H1 (cell line): ENCODE results near the gene ESD. TPM values are rescaled to one million over a fixed set of nuclear protein-coding genes. Genes with fewer than 3 reads are reported as not detected.

Experiments
- CTCF ChIA-PET: fragments of 300-600 bp; sonication (Branson Sonifier 250); formaldehyde crosslinking; loops from one replicate; lab custom pipeline; 2021; ENCODE audit not compliant: partially characterized antibody; lab: Charles Lee
- POLR2A ChIA-PET: fragments of 300-600 bp; sonication (Branson Sonifier 250); formaldehyde crosslinking; loops from one replicate; lab custom pipeline; 2021; ENCODE audit warnings: inconsistent platforms; ENCODE audit not compliant: partially characterized antibody; lab: Charles Lee
- DNase-seq, 2 experiments: peaks; one replicate each; pipeline versions ENCODE4 v3.0.0 to v3.0.0-alpha.2; 2010 to 2022; ENCODE audit warnings: low spot score in 2 of 2, low read depth in 1 of 2, mixed read lengths in 1 of 2
- FAIRE-seq: peaks from 2 replicates; lab custom pipeline; 2011; peaks lifted over from hg19 to GRCh38; lab: Jason Lieb, UNC
- H2AFZ ChIP-seq: 2 replicates; pipeline ENCODE4 v1.8.1; 2012; ENCODE audit warnings: low read length, inconsistent platforms
- H2AK5ac ChIP-seq: 2 replicates; pipeline ENCODE4 v1.6.1; 2013; ENCODE audit warnings: low read depth, low read length
- H2BK120ac ChIP-seq: replicated peaks from 2 replicates; pipeline ENCODE3; 2013; ENCODE audit warnings: low read depth, low read length, inconsistent platforms
- H2BK12ac ChIP-seq: 2 replicates; pipeline ENCODE4 v1.6.1; 2013; ENCODE audit warnings: low read depth, low read length
- H2BK15ac ChIP-seq: 2 replicates; pipeline ENCODE4 v1.6.1; 2013; ENCODE audit warnings: low read length
- H2BK20ac ChIP-seq: 2 replicates; pipeline ENCODE4 v1.6.1; 2013; ENCODE audit warnings: low read length
- H2BK5ac ChIP-seq: 2 replicates; pipeline ENCODE4 v1.6.1; 2013; ENCODE audit warnings: low read depth, low read length
- H3K14ac ChIP-seq: 2 replicates; pipeline ENCODE4 v1.6.1; 2013; ENCODE audit warnings: inconsistent platforms; ENCODE audit not compliant: insufficient read length
- H3K18ac ChIP-seq: 2 replicates; pipeline ENCODE4 v1.6.1; 2013; ENCODE audit warnings: low read length; ENCODE audit errors: extremely low read depth
- H3K23ac ChIP-seq: 2 replicates; pipeline ENCODE4 v1.6.1; 2013; ENCODE audit warnings: inconsistent platforms; ENCODE audit not compliant: insufficient read length
- H3K23me2 ChIP-seq: 2 replicates; pipeline ENCODE4 v1.6.1; 2013; ENCODE audit warnings: low read depth, low read length
- H3K27ac ChIP-seq: 2 replicates; pipeline ENCODE4 v1.6.1; 2011; ENCODE audit warnings: low read depth, low read length, inconsistent platforms
- H3K27me3 ChIP-seq, 4 experiments: replicated peaks in 1 of 4; 1 replicate in 1 of 4; 2 replicates in 3 of 4; pipeline versions ENCODE4 v1.6.1 to v1.8.1; 2011 to 2013; ENCODE audit warnings: low read length in 3 of 4, mild to moderate bottlenecking in 3 of 4, inconsistent platforms in 2 of 4, mixed read lengths in 2 of 4, moderate library complexity in 1 of 4; ENCODE audit not compliant: control insufficient read depth in 3 of 4, insufficient read depth in 3 of 4; ENCODE audit errors: extremely low read depth in 1 of 4
- H3K36me3 ChIP-seq, 4 experiments: 2 replicates each; pipeline versions ENCODE4 v1.6.1 to v1.8.1; 2011 to 2013; ENCODE audit warnings: mild to moderate bottlenecking in 4 of 4, low read length in 3 of 4, moderate library complexity in 2 of 4, control low read depth in 1 of 4, inconsistent platforms in 1 of 4; ENCODE audit not compliant: insufficient read depth in 4 of 4, control insufficient read depth in 2 of 4
- H3K4ac ChIP-seq: replicated peaks from 2 replicates; pipeline ENCODE3; 2013; ENCODE audit warnings: low read length, low read depth, mixed read lengths, inconsistent platforms; ENCODE audit not compliant: insufficient read length
- H3K4me1 ChIP-seq, 4 experiments: replicated peaks in 1 of 4; 1 replicate in 1 of 4; 2 replicates in 3 of 4; pipeline versions ENCODE4 v1.6.1 to v1.8.1; 2011 to 2013; ENCODE audit warnings: low read length in 3 of 4, inconsistent platforms in 2 of 4, mixed read lengths in 1 of 4; ENCODE audit not compliant: insufficient read depth in 4 of 4, control insufficient read depth in 3 of 4
- H3K4me2 ChIP-seq, 2 experiments: 2 replicates each; pipeline versions ENCODE4 v1.6.1 to v1.8.1; 2011 to 2013; ENCODE audit warnings: low read depth in 2 of 2, low read length in 2 of 2, control low read depth in 1 of 2, inconsistent platforms in 1 of 2, mild to moderate bottlenecking in 1 of 2; ENCODE audit not compliant: insufficient read depth in 1 of 2
- H3K4me3 ChIP-seq, 4 experiments: fragments of 200-600, 300-600 bp in 1 of 4; sonication (generic), shearing (Covaris generic), sonication (Bioruptor Twin) in 1 of 4; 2 replicates each; pipeline versions ENCODE4 v1.5.1 to v1.8.1; 2011 to 2016; ENCODE audit warnings: low read length in 4 of 4, low read depth in 3 of 4, control low read depth in 2 of 4, inconsistent platforms in 2 of 4, mild to moderate bottlenecking in 2 of 4, mixed read lengths in 1 of 4, moderate library complexity in 1 of 4; ENCODE audit not compliant: insufficient read depth in 2 of 4; ENCODE audit errors: extremely low read depth in 1 of 4
- H3K56ac ChIP-seq: replicated peaks from 2 replicates; pipeline ENCODE3; 2013; ENCODE audit warnings: low read depth, mild to moderate bottlenecking, mixed read lengths, low read length, inconsistent platforms; ENCODE audit not compliant: insufficient read length
- H3K79me1 ChIP-seq: 2 replicates; pipeline ENCODE4 v1.6.1; 2013; ENCODE audit warnings: low read depth, low read length, control low read depth
- H3K79me2 ChIP-seq, 2 experiments: 2 replicates each; pipeline versions ENCODE4 v1.6.1 to v1.8.1; 2012 to 2013; ENCODE audit warnings: low read length in 2 of 2, mild to moderate bottlenecking in 2 of 2, inconsistent platforms in 1 of 2; ENCODE audit not compliant: insufficient read depth in 2 of 2, control insufficient read depth in 1 of 2
- H3K9ac ChIP-seq, 4 experiments: replicated peaks in 1 of 4; 1 replicate in 1 of 4; 2 replicates in 3 of 4; pipeline versions ENCODE4 v1.6.1 to v1.8.1; 2011 to 2013; ENCODE audit warnings: low read depth in 3 of 4, low read length in 3 of 4, control low read depth in 2 of 4, mild to moderate bottlenecking in 2 of 4, moderate library complexity in 2 of 4, inconsistent platforms in 1 of 4; ENCODE audit errors: extremely low read depth in 1 of 4
- H3K9me3 ChIP-seq, 2 experiments: 2 replicates each; pipeline versions ENCODE4 v1.6.1 to v1.8.1; 2012 to 2013; ENCODE audit warnings: mild to moderate bottlenecking in 2 of 2, moderate library complexity in 2 of 2, control low read depth in 1 of 2, inconsistent platforms in 1 of 2, low read depth in 1 of 2, low read length in 1 of 2, mixed read lengths in 1 of 2; ENCODE audit not compliant: insufficient read depth in 2 of 2
- H4K20me1 ChIP-seq, 2 experiments: replicated peaks in 1 of 2; 2 replicates each; pipeline versions ENCODE3 to v1.8.1; 2011 to 2013; ENCODE audit warnings: inconsistent platforms in 2 of 2, low read length in 2 of 2, mild to moderate bottlenecking in 1 of 2; ENCODE audit not compliant: insufficient read depth in 2 of 2, control insufficient read depth in 1 of 2
- H4K5ac ChIP-seq: 2 replicates; pipeline ENCODE4 v1.6.1; 2013; ENCODE audit warnings: low read length, low read depth, mixed read lengths, inconsistent platforms; ENCODE audit not compliant: insufficient read length
- H4K8ac ChIP-seq: 2 replicates; pipeline ENCODE4 v1.8.0; 2013; ENCODE audit warnings: mild to moderate bottlenecking, moderate library complexity, low read length, inconsistent platforms; ENCODE audit not compliant: insufficient read depth; ENCODE audit errors: extremely low read depth
- H4K91ac ChIP-seq: replicated peaks from 2 replicates; pipeline ENCODE3; 2013; ENCODE audit warnings: low read length, mixed read lengths, inconsistent platforms; ENCODE audit not compliant: insufficient read length
- BCL11A ChIP-seq, 2 experiments: IDR thresholded peaks; one replicate each; pipeline ENCODE4 v1.6.1; 2011; ENCODE audit warnings: low read depth in 2 of 2, low read length in 2 of 2, mild to moderate bottlenecking in 2 of 2
- RAD21 ChIP-seq, 2 experiments: IDR thresholded peaks in 1 of 2; conservative IDR thresholded peaks in 1 of 2; 2 replicates each; pipeline ENCODE4 v1.6.1; 2011; ENCODE audit warnings: low read depth in 2 of 2, low read length in 2 of 2, improper control_type of control experiment in 1 of 2, inconsistent platforms in 1 of 2, mild to moderate bottlenecking in 1 of 2, moderate library complexity in 1 of 2
- WGBS, 2 experiments: shearing (Covaris generic) in 1 of 2; methylation state at CpG; one replicate each; pipeline versions ENCODE4 v1.1.6 to v1.1.7; 2013 to 2015; ENCODE audit warnings: low lambda C conversion rate in 2 of 2, mixed read lengths in 2 of 2, inconsistent platforms in 1 of 2, low coverage in 1 of 2, missing lambda C conversion rate in 1 of 2; ENCODE audit not compliant: insufficient replicate concordance in 2 of 2, insufficient coverage in 1 of 2, insufficient read length in 1 of 2; ENCODE audit errors: extremely low coverage in 1 of 2, missing lambda C conversion rate in 1 of 2; 5-methylcytosine and 5-hydroxymethylcytosine counted together
- polyA plus RNA-seq, 7 experiments: library from polyadenylated mRNA; depleted of rRNA in 3 of 7; stranded (reverse) in 5 of 7; unstranded in 2 of 7; fragments of >200 nt in 5 of 7; fragments of 200-250 nt in 2 of 7; gene quantifications; 1 replicate in 5 of 7; 2 replicates in 1 of 7; 4 replicates in 1 of 7; pipeline versions ENCODE4 v1.2.1 to v1.2.3, GENCODE V29; 2011 to 2013; ENCODE audit warnings: missing spikeins in 2 of 7, mixed read lengths in 2 of 7
- total RNA-seq: library from RNA; stranded (reverse); fragmentation: NEBNext Ultra II Directional; extraction: Animal tissue kit (Norgen Biotek cat#: 25700); gene quantifications from 2 replicates; pipeline ENCODE4 v1.2.1, GENCODE V29; 2021

ESD gene
- total and polyA plus RNA-seq, 2 of the 8 experiments (the other 6 are each of a cell fraction or from before 2014, with no cell fraction given), result 40.3 to 55.8 TPM

DNA sequence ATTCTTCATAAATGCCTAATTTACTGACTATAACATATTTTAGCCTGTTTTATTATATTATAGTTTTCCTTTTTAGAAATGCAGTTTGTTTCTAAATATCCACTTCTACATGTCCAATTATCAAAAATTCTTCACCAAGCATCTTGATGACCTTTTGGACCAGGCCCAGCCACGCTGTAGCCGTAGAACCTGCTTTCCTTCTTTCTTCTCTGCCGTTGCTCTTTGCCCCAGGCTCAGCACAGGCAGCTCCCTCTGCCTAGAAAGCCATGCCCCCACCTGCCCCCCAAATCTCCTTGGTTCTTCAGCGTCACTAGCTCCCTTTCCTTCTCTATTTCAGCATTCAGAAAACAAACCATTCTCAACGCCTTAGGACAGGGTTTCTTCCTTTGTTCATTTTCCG, 65.4 kb downstream of the ESD start:
- Histone ChIP-seq H4K20me1 (peaks cover 0 to 2% of the 10 kb centered on the region in 2 experiments), H2BK20ac (no peak overlapping the region), H2AK5ac (no peak overlapping the region), H3K27ac (no peak overlapping the region), H3K4me1 (no peaks in the 10 kb centered on the region), H3K56ac (no peak overlapping the region), H3K14ac (no peak overlapping the region), H3K23me2 (no peaks in the 10 kb centered on the region; the same call in 1 of the 2 replicates), H4K91ac (no peak overlapping the region), H4K5ac (no peak overlapping the region), H4K8ac (no peak overlapping the region), H3K4me3 (no peak overlapping the region), H3K79me2 (no peaks in the 10 kb centered on the region), H2AFZ (no peak overlapping the region), H3K4me2 (no peak overlapping the region), H3K4ac (no peak overlapping the region), H3K27me3 (no peaks in the 10 kb centered on the region), H3K79me1 (no peaks in the 10 kb centered on the region), H3K18ac (no peak overlapping the region), H3K9ac (no peak overlapping the region), H3K36me3 (peaks cover 0 to 5% (median 4%) of the 10 kb centered on the region in 4 experiments; a peak in 4 of 8 replicates), H3K23ac (no peak overlapping the region), H2BK15ac (no peak overlapping the region), H2BK5ac (no peak overlapping the region), H2BK12ac (no peak overlapping the region), H3K9me3 (no peaks in the 10 kb centered on the region), H2BK120ac (no peak overlapping the region)
- FAIRE-seq (no peak), DNase-seq (no peak)
- TF ChIP-seq RAD21 (IDR thresholded peaks at IDR 0.05 in 1 of 2, conservative IDR thresholded peaks at IDR 0.05 in 1 of 2; ENCODE audit: low read depth in 2 of 2, low read length in 2 of 2) (no peak), BCL11A (IDR thresholded peaks at IDR 0.05; ENCODE audit: low read depth in 2 of 2, low read length in 2 of 2) (no peak)
- 90% methylated on average over 6 of the region's 6 CpGs; no CpG with 5 or more reads in 1 of the 2 experiments for WGBS, 2 experiments
- ChIA-PET POLR2A (no interaction called here), CTCF (interaction anchor here (1.2 to 2.3 kb wide), 3 partner anchors 14 to 238 kb away, joined by 3 to 7 read pairs (median 4); no protein-coding TSS in a partner anchor)
